B cell (primary cell): ENCODE data around the gene ISOC2.

ENCODE experiments used
- CTCF ChIP-seq: fragments of 200-600 bp; IDR thresholded peaks from one replicate; pipeline ENCODE4 v1.8.0; 2022; ENCODE audit warnings: antibody characterized with exemption, mild to moderate bottlenecking
- EZH2 ChIP-seq: IDR thresholded peaks from 2 replicates; pipeline ENCODE4 v1.6.1; 2012; ENCODE audit warnings: borderline replicate concordance, low read depth, mild to moderate bottlenecking, moderate library complexity, low read length; ENCODE audit not compliant: insufficient read depth, poor library complexity, severe bottlenecking

GRCh38 chr19:55435020-55435419 lies 26.4 kb downstream of the ISOC2 start:
- TF ChIP-seq EZH2 (no peak), CTCF (no peak)
